ENCODE results near the gene USP7. TPM values are rescaled to one million over a fixed set of nuclear protein-coding genes. Genes with fewer than 3 reads are reported as not detected.

The USP7 gene
- total RNA-seq, 4 donors from 2014 or later, result 62.5 to 109 (median 89.1) TPM

Other genes starting within 250 kb of the USP7 start
- 1 to 10 TPM; 3.6 to 9.7 (median 8.6) TPM for gene TMEM186, start 166.3 kb downstream of the USP7 start, total RNA-seq
- gene PMM2, start 166.1 kb downstream of the USP7 start, total RNA-seq, result 10 to 100 TPM; 36.3 to 54.3 (median 41.4) TPM
- 100 to 1,000 TPM in 3 of 4 donors, 10 to 100 TPM in 1; 84.5 to 244 (median 159) TPM for gene CARHSP1, start 94.9 kb downstream of the USP7 start, total RNA-seq
- not detected for gene LITAFD, start 81.6 kb downstream of the USP7 start, total RNA-seq
- 10 to 100 TPM; 37.8 to 59.8 (median 47.0) TPM for gene HAPSTR1, start 127.7 kb upstream of the USP7 start, total RNA-seq

All from esophagus squamous epithelium (tissue), 4 donors.